AG09319 (cell line): ENCODE data around the gene NTMT1.
"Not testable (repeated sequence)": the region's sequence is repeated elsewhere in the genome, so short reads cannot be mapped to it uniquely, and the experiment has no call there.

Source experiments
- DNase-seq: peaks from one replicate; pipeline ENCODE4 v3.0.0-alpha.2; 2010; ENCODE audit warnings: low read depth; ENCODE audit errors: extremely low read depth
- TF ChIP-seq, protein P1 (sequence below): IDR thresholded peaks from 2 replicates; pipeline ENCODE4 v1.5.1; 2011; ENCODE audit warnings: low read depth, mild to moderate bottlenecking, inconsistent platforms, low read length, moderate library complexity

Gene NTMT1

DNA sequence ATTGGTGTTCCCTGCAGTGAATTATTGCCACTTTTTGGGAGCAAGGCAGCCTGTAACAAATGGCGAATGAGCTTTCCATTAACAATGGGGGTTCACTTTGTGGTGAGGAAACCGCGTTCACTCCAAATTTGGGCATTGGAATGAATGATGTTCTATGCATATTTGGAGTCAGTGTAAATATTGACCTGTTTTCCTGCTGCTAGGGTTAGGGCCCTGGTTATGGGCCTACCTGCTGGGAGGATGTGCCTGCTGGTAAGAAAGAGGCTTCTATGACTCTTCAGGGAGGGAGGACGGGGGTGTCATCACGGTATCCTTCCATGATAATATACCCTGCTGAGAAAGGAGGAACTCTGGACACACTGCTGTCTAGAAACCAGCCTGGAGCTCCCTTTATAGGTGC is 34.0 kb upstream of the NTMT1 start:
- no peak for DNase-seq
- TF ChIP-seq, protein P1, sequence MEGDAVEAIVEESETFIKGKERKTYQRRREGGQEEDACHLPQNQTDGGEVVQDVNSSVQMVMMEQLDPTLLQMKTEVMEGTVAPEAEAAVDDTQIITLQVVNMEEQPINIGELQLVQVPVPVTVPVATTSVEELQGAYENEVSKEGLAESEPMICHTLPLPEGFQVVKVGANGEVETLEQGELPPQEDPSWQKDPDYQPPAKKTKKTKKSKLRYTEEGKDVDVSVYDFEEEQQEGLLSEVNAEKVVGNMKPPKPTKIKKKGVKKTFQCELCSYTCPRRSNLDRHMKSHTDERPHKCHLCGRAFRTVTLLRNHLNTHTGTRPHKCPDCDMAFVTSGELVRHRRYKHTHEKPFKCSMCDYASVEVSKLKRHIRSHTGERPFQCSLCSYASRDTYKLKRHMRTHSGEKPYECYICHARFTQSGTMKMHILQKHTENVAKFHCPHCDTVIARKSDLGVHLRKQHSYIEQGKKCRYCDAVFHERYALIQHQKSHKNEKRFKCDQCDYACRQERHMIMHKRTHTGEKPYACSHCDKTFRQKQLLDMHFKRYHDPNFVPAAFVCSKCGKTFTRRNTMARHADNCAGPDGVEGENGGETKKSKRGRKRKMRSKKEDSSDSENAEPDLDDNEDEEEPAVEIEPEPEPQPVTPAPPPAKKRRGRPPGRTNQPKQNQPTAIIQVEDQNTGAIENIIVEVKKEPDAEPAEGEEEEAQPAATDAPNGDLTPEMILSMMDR: no peak

DNA sequence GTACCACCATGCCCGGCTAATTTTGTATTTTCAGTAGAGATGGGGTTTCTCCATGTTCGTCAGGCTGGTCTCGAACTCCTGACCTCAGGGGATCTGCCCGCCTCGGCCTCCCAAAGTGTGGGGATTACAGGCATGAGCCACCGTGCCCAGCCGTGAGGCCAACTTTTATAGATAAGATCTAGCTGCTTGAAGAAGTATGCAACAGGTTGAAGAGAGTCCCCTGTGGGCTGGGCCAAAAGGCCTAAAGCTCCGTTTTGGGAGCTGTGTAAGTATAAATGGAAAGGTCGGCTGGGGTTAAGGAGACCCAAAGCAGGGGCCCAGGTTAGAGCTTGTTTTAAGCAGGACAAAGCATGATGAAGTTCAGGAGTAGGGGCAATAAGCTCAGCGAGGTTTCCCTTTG is 33.2 kb upstream of the NTMT1 start:
- not testable (repeated sequence) for DNase-seq

DNA sequence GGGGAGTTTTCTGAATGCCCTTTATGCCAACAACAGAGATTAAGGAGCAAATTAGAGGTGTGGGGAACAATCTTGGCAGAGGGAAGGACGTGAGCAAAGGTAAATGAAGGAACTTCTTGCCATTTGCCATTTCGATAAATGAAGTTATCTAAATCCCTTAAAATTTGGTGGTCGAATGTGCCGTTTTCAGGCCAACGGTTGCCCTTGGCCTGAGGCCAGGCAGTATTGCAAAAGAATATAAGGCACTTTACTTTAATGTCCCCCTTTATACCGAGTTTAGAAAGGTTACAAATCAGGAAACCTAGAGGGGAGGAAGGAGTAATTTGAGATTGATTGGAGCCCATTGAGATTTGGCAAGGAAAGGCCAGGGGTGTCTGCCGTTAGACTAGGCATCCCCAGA is 31.3 kb upstream of the NTMT1 start:
- TF ChIP-seq, protein P1: no peak
- no peak for DNase-seq

GRCh38 chr9:129595311-129595741 is 30.6 kb upstream of the NTMT1 start:
- DNase-seq: no peak
- TF ChIP-seq, protein P1: no peak

- TF ChIP-seq, protein P1: no peak
- DNase-seq: no peak
These were observed 29.9 kb upstream of the NTMT1 start for GRCh38 chr9:129595903-129596540.

DNA sequence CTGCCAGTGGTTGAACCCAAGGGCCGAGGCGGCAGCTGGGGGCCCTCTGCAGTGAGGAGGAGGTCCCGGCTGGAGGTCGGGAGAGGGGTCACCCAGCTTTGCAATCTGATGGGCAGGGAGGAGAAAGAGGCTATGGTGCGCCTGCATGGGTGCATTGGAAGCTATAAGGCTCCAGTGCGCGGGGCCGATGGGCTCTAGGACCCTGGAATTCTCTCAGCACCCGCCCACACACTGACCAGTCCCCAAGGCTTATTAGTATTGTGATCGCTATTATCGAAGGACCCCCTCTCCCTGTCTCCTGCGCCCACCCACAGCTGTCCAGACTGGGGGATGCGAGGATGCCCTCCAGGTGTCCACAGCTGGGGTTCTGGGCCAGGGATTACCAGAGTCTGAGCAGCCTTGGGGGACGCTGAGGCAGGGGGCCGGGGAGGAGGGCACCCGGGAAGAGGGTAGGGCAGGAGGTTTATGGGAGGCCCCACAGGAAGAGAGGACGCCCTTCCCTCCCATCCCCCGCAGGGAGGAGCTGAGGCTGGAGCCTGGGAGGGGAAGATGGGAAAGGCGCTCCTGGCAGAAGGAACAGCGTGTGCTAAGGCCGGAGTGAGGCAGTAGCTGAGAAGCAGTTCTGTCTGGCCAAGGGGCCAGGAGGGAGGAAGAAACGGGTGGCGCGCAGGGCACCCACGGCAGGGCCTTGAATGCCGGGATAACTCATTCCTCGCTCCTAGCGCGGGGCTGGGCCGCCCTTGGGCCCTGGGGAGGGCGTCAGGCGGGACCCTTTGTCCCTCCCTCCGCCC is 29.2 kb upstream of the NTMT1 start:
- TF ChIP-seq, protein P1: no peak
- DNase-seq: no peak

DNA sequence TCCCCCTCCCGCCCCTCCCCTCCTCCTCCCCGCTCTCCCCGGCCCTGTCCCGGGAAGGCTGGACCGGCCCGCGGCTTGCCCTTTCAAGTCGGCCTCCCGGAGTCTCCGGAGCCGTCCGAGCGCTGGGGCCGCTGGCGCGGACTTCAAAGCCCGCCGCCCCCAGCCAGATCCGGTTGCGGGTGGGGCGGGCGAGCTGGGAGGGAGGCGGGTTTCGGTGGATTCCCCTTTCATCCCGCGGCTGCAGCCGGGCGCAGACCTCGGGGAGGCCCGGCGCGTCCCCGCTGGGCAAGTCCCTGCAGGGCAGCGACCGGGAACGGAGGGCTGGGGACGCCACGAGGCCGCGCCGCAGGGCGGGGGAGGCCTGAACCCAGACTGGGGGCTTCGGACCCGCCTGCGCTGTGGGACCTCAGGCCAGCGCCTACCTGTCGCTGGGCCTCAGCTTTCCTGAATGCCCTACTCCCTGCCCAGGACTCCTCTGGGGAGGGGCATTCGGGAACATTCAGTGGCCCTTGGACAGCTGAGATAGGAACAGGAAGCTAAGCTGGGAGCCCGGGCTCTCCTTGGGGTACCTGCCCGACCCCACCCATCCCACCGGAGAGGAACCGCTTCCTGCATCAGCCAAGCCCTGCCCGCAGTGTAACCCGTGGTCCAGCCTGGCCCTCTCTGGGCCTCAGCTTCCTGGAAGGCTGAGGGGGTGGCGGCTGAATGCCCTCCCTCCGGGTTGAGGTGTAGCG is 28.4 kb upstream of the NTMT1 start:
- no peak for DNase-seq

More for the DNA sequence above, 28.4 kb upstream of the NTMT1 start:
- TF ChIP-seq, protein P1: no peak
